NB4 (cell line): ENCODE data around the gene HS3ST3B1.

Source experiments
- POLR2A ChIP-seq: IDR thresholded peaks from 2 replicates; pipeline ENCODE4 v1.6.1; 2011; ENCODE audit warnings: mild to moderate bottlenecking; ENCODE audit not compliant: insufficient read length; ENCODE audit errors: extremely low read depth
- TF ChIP-seq, protein P1 (sequence below): IDR thresholded peaks from one replicate; pipeline ENCODE4 v1.5.1; 2012; ENCODE audit warnings: low read depth, low read length
- TF ChIP-seq, protein P2 (sequence below): IDR thresholded peaks from 2 replicates; pipeline ENCODE4 v1.6.1; 2011; ENCODE audit warnings: low read depth, low read length

DNA sequence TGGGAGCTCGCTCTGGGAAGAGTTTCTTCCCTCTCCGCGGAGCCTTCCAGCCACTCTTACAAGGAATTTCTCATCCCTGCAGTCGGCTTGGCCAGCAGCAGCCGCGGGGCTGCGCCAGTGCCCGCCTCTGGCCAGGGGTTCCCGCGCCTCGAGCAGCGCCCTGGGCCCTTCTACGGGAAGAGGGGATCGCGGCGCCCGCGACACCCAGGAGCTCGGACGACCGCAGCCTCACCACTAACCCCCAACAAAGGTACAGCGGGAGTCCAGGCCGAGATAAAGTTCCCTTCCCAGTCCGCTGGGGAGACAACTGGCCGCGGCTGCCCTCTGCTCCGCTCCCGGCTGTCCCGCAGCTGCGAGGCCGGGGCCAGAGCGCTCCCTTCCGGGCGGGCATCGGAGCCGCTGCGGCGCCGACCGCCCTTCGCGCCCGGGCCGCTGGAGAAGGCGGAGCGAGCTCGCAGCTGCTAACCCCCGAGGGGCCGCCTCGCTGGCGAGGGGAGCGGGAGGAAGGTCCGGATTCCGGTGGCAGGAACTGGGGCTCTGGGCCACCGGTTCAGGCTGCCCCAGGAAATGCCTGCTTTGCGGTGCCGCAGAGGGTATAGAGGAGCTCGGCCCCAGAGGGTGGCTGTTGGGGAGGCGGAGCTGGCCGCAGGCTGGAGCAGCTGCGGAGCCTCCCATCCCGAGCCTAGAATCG is 3.6 kb upstream of the HS3ST3B1 start:
- TF ChIP-seq, protein P1, sequence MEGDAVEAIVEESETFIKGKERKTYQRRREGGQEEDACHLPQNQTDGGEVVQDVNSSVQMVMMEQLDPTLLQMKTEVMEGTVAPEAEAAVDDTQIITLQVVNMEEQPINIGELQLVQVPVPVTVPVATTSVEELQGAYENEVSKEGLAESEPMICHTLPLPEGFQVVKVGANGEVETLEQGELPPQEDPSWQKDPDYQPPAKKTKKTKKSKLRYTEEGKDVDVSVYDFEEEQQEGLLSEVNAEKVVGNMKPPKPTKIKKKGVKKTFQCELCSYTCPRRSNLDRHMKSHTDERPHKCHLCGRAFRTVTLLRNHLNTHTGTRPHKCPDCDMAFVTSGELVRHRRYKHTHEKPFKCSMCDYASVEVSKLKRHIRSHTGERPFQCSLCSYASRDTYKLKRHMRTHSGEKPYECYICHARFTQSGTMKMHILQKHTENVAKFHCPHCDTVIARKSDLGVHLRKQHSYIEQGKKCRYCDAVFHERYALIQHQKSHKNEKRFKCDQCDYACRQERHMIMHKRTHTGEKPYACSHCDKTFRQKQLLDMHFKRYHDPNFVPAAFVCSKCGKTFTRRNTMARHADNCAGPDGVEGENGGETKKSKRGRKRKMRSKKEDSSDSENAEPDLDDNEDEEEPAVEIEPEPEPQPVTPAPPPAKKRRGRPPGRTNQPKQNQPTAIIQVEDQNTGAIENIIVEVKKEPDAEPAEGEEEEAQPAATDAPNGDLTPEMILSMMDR: peak; percentile 29
- TF ChIP-seq, protein P2, sequence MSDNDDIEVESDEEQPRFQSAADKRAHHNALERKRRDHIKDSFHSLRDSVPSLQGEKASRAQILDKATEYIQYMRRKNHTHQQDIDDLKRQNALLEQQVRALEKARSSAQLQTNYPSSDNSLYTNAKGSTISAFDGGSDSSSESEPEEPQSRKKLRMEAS: no peak
- no peak for TF ChIP-seq POLR2A
